ENCODE data around the gene ABTB1. TPM values are rescaled to one million over a fixed set of nuclear protein-coding genes. Genes with fewer than 3 reads are reported as not detected.

ABTB1 gene
- total RNA-seq, 1 donor from 2014 or later: 61.7 TPM

DNA sequence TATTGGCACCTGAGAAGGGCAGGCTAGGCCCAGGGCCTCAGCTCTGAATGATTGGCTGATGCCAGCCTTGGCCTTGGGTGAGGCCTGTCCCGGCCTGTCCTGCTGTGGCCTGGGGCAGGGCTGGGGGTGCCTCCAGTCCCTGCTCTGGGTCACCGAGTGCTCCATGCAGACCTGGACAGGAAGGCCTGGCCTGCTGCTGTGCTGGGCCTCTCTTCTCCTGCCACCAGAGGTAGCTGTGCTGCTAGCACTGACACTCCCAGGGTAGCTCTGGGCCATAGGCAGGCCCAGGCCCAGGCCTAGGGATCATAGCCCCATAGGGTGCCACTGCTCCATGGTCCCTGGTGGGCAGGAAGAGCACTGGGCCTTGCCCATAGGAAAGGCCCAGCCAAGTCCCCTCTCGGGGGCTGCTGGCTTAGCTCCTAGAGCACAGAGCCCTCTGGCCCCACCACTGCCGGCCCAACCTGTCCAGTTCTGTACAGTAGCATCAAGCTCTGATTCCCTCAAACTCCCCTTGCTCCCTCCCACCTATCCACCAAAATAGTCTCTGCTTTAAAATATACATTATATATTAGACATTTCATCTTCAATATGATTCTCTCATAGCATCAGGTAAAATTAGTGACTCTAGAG lies 18.2 kb downstream of the ABTB1 start:
- intact Hi-C loops (cut with DNase I): loop anchor here (1.0 to 2.0 kb wide), 4 partner anchors 18 to 166 kb away; partner anchors contain the start of genes ABTB1 and MGLL
- no peak overlapping the region for H3K4me3 ChIP-seq

DNA sequence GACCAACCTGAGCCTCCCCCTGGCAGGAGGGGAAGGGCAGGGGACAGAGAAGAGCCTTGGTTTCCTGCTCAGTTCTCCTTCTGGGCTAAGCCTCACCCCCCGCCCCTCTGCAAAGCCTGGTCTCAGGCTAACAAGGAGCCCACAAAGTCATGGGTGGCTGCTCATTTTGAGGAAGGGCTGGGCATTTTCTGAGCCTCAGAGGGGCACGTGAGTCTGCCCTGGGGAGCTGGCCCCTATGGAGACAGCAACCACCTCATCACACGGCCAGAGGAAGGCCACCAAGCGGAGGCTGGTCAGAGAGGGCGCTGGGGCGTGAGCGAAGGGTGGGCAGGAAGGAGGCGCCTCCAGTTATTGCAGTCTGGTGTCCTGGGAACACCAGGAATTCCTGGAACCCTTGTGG lies 18.7 kb downstream of the ABTB1 start:
- DNase-seq (ENCODE audit: low spot score in 2 of 2): no peak
- H3K4me3 ChIP-seq: no peak overlapping the region
- H3K4me1 ChIP-seq: peaks cover 30 to 38% of the 10 kb centered on the region in 2 donors
- peaks cover 5 to 14% of the 10 kb centered on the region in 2 donors for H3K36me3 ChIP-seq
- intact Hi-C loops (cut with DNase I): loop anchor here (2.0 kb wide), 3 partner anchors 19 to 131 kb away; partner anchors contain the start of genes ABTB1 and MGLL
- no peaks in the 10 kb centered on the region for H3K27me3 ChIP-seq
- H3K9me3 ChIP-seq: no peaks in the 10 kb centered on the region
- H3K27ac ChIP-seq: peak overlapping the region; percentile 85 to 89
- TF ChIP-seq, protein P1, sequence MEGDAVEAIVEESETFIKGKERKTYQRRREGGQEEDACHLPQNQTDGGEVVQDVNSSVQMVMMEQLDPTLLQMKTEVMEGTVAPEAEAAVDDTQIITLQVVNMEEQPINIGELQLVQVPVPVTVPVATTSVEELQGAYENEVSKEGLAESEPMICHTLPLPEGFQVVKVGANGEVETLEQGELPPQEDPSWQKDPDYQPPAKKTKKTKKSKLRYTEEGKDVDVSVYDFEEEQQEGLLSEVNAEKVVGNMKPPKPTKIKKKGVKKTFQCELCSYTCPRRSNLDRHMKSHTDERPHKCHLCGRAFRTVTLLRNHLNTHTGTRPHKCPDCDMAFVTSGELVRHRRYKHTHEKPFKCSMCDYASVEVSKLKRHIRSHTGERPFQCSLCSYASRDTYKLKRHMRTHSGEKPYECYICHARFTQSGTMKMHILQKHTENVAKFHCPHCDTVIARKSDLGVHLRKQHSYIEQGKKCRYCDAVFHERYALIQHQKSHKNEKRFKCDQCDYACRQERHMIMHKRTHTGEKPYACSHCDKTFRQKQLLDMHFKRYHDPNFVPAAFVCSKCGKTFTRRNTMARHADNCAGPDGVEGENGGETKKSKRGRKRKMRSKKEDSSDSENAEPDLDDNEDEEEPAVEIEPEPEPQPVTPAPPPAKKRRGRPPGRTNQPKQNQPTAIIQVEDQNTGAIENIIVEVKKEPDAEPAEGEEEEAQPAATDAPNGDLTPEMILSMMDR (IDR thresholded peaks at IDR 0.05): no peak

More for the DNA sequence above, 18.2 kb downstream of the ABTB1 start:
- TF ChIP-seq, protein P1 (IDR thresholded peaks at IDR 0.05): peak; percentile 60 to 73 (median 71)
- H3K36me3 ChIP-seq: peaks cover 5 to 14% of the 10 kb centered on the region in 2 donors
- peaks cover 29 to 32% of the 10 kb centered on the region in 2 donors for H3K4me1 ChIP-seq
- H3K9me3 ChIP-seq: no peaks in the 10 kb centered on the region
- H3K27ac ChIP-seq: peak overlapping the region; percentile 85 to 89
- H3K27me3 ChIP-seq: no peaks in the 10 kb centered on the region
- DNase-seq (ENCODE audit: low spot score in 2 of 2): no peak

DNA sequence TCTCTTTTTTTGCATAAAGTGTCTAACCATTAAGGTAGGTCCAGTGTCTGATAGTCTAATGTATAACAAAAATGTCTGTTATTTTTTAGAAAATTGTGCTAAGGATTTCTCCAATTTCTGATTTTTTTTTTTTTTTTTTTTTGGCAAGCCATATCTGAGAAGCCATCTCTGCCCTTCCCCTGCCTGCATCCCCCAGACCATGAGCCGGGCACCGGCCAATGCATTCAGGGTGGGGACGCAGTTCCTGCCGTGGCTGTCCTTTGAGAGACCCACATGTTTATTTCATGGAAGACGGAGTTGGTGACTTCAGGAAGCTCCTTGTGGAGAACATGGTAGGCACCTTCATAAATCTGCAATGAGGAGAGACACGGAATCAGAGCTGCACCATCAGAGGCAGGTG lies 19.2 kb downstream of the ABTB1 start:
- Histone ChIP-seq H3K4me3 (no peak overlapping the region), H3K27ac (peak overlapping the region; percentile 85 to 89), H3K9me3 (no peaks in the 10 kb centered on the region), H3K36me3 (peaks cover 5 to 14% of the 10 kb centered on the region in 2 donors), H3K27me3 (no peaks in the 10 kb centered on the region), H3K4me1 (peaks cover 32 to 42% of the 10 kb centered on the region in 2 donors)
- TF ChIP-seq, protein P1 (IDR thresholded peaks at IDR 0.05): no peak
- intact Hi-C loops (cut with DNase I): loop anchor here (2.0 kb wide), 3 partner anchors 19 to 131 kb away; partner anchors contain the start of genes ABTB1 and MGLL
- no peak for DNase-seq (ENCODE audit: low spot score in 2 of 2)

DNA sequence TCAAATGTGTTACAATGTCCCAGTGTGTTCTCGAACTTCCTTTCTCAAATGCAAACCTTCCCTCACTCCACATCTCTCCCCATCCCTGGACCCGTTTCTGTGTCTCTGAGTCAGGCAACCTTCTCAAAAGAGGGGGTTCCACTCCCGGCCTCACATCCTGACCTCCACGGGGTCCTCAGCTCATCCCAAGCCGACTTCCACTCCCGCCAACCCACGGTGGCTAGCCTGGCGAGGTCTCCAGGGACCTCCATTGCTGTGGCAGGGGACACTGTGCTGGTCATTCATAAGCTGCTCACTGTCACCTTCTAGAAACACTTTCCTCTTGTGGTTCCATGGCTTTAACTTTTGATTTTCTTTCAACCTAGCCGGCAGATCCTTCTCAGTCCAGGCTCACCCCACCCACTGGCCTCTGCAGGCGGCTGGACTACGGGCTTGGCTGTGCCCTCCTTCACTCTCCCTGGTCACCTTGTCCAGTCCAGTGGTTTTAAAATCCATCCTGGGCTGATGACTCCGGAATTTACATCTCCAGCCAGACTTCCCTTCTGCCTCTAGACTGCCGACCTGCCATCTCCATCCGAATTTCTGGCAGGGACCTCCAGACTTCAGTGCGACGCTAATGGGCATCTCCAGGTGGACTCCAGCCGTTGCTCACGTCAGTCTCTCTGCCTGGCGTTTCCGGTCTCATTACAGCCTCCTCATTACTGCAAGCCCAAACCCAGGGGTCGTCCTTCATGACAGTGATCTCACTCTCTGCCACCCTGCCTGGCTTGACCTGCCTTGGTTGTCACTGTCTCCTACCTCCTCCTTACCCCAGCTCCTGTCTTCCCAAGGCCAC lies 20.0 kb downstream of the ABTB1 start:
- Histone ChIP-seq H3K27me3 (no peaks in the 10 kb centered on the region), H3K27ac (peak overlapping the region; percentile 60 to 85), H3K4me1 (peaks cover 33 to 50% of the 10 kb centered on the region in 2 donors), H3K4me3 (no peak overlapping the region), H3K9me3 (no peaks in the 10 kb centered on the region), H3K36me3 (peaks cover 5 to 14% of the 10 kb centered on the region in 2 donors)
- DNase-seq (ENCODE audit: low spot score in 2 of 2): no peak
- TF ChIP-seq, protein P1 (IDR thresholded peaks at IDR 0.05): no peak
- intact Hi-C loops (cut with DNase I): no loop called here

DNA sequence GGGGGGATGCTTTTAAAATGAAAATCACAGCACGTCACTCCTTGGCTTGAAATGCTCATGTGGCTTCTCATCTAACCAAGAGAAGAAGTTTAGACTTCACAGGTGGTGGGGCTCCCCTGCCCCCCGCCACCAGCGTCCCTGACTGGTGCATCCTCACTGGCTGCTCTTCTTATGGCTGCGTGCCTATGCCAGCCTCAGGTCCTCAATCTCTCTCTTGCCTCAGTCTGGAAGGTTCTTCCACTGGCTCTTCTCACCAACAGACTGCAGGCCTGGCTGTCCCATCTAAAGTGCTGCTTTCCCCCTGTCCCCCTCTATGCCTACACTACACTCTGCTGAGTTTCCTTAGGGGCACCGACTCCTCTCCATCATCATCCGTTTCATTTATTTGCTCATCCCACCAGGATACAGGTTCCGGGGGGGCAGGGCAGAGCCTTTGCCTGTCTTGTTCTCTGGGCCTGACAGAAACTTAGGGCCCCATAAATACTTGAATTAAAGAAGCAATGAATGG lies 20.6 kb downstream of the ABTB1 start:
- H3K27me3 ChIP-seq: no peaks in the 10 kb centered on the region
- TF ChIP-seq, protein P1 (IDR thresholded peaks at IDR 0.05): no peak
- peaks cover 5 to 14% of the 10 kb centered on the region in 2 donors for H3K36me3 ChIP-seq
- H3K4me3 ChIP-seq: no peak overlapping the region
- H3K27ac ChIP-seq: peak overlapping the region; percentile 7 to 85
- peaks cover 29 to 50% of the 10 kb centered on the region in 2 donors for H3K4me1 ChIP-seq
- no peaks in the 10 kb centered on the region for H3K9me3 ChIP-seq
- intact Hi-C loops (cut with DNase I): no loop called here
- DNase-seq (ENCODE audit: low spot score in 2 of 2): no peak
